Stimulated activated CD4-positive, alpha-beta T cell treated with anti-CD3 and anti-CD28 coated beads, Interleukin-1b, Interleukin-23, amount 100 ng/mL, for 4 hours (primary cell): Measurements from ENCODE around the gene TRIM71.
A peak's percentile ranks its signal among the peaks of the same experiment; 100 is the strongest.
"Not testable (repeated sequence)": the region's sequence is repeated elsewhere in the genome, so short reads cannot be mapped to it uniquely, and the experiment has no call there.

Source experiments
- DNase-seq, 2 donors: peaks; one replicate each; pipeline ENCODE4 v3.0.0-alpha.2; 2020; ENCODE audit warnings: low read depth in 2 of 2

Gene TRIM71

DNA sequence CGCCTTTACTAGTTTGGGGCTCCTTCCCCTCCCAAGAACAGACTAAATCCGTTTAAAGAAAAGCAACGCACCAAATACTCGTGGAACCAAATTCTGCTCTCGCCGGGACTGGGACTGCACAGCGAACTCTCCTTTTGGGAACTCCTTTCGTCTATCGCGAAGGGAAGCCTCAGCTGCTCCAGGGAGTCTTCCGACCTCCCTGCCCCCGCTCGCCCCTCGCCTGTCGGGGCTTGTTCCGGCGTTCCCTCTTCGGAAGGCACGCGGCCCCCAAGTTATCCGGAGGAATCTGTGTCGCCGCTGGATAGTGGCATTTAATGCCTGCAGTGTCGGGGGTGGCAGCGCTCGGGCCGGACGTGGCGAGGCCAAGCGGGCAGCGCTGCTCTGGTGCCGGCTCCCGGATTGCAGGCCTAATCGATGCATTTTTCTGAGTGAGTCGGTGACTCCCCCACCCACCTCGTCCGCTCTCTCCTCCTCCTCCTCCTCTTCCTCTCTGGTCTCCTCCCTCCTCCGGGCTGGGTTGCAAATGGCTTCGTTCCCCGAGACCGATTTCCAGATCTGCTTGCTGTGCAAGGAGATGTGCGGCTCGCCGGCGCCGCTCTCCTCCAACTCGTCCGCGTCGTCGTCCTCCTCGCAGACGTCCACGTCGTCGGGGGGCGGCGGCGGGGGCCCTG, at the start of gene TRIM71:
Gene TRIM71, plus strand, starts transcription at position 440 of the 671 bp plus-strand sequence. Its CDS starts 84 bp downstream, at position 524.
- DNase-seq = peak in 1 of 2 donors; percentile 7

DNA sequence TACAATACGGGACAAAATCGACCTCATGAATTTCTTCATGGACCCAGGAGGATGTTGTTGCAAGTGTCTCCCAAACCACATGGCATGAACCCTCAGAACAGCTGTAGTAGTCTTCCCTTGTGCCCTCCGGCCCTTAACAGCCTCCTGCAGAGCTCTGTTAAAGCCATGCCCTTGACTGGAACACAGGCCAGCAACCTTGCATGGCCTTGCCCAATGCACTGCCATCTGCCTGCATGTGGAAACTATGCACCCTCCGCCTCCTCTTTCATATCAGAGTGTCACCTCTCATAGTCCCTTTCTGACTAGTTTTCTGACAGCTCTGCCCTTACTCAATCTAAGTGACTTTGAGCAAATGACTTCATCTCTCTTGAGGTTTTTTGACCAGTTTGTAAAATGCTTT, 39.4 kb upstream of the TRIM71 start:
- DNase-seq = no peak

DNA sequence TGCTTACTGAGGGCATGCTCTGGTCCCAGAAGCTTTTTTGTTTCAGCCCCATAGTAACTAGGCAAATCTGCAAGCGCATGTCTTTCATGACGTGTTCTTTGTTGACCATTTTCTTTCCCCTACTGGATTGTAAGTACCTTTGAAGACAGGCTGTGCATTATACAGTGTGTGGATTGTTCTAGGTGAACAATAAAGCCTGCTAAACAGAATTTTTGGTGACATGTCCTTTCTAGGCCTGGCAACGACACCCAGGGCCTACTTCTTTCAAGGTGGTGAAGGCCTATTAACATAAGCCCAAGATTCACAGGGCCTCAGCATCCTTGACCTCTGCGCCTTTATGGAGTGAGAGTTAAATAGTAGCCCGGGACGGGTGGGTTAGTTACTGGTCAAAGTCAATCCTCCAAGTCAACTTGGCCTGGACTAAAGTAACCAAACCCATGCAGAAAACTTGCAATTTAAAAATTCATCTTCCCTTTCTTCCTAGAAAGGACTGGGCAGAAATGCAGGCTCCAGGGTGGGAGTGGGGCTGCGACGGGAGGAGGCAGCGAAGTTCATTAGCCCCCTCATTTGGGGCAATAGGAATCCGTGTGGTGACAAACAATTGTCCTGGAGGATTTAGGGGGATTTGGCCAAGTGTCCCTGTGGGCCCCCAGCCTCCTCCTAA, 37.6 kb upstream of the TRIM71 start:
- no peak for DNase-seq

DNA sequence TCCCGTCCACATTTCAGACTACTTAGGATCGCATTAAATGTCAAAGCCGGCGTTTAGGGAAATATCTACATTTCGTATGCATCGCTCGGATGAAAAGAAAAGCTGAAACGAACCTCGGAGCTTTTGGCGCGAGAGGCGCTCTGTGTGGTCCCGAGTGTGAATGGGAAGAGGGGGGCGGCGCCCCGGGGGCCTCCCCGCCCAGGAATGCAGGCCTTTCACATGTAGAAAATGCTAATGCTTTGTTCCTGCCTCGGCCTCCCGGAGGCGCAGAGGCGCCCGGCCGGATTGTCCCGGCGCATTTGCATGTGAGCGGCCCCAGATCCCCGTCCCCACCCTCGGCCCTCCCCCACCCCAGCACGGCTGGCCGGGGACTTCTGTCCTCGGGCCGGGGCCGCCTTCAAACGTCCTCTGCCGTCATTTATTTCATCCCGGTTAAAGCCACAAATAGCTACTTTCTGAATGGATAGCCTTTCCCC, 37.0 kb upstream of the TRIM71 start:
- peak in 1 of 2 donors; percentile 14 for DNase-seq

DNA sequence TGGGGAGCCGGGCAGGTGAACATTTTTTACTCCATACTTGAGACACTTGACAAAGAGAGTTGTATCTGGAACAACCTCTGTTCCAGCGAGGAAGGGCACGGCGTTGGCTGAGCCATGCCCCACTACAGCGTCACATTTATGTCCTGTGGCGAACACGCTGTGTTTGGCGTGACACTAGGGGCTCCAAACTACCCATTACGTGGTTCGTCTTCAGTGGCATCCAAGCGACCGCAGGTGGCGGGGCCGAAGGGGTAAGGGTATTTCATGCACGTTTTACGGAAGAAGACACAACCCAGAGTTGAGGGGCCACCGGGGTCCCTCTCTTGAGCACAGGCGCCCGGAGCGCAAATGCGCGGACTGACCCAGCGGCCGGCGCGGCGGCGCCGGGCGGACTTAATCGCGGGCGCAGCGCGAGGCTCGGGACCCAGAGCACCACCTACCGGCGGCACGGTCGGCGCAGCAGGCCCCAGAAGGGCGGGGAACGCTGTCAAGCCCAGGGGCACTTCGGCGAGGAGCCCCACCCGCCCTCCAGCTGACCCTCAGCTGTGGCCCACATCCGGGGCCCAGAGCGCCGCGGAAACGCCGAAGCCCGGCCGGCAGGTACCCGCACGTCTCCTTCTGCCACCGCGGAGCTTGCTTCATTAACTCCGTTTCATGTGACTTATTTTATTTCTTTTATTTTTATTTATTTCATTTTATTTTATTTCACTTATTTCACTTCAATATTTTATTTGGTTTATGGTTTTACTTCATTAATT, 36.4 kb upstream of the TRIM71 start:
- DNase-seq = peak; percentile 44 to 65

DNA sequence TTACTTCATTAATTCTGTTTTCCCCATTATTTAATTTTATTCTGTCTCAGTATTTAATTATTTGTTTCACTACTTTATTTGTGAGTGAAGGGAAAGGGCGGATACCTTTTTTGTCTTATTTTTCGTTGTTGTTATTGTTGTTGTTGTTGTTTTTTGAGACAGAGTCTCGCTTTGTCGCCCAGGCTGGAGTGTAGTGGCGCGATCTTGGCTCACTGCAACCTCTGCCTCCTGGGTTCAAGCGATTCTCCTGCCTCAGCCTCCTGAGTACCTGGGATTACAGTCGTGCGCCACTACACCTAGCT, 35.9 kb upstream of the TRIM71 start:
- DNase-seq = not testable (repeated sequence)

DNA sequence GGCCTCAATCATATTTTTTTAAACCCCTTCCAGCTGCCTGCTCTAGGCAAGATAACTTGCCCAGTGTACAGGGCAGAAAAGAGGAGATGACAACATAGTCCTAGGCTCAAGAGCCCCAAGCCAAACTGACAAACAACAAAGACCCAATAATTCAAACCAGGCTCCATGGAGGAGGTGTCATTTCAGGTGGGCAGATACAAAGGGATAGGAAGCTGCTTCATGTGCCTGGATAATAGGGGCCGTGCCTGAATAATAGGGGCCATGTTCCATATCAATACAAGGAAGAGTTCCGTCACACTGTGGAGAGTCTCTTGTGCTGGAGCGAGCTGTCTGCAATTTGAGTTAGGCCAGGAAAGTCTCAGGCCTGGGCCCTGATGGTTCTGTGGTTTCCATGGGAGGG, 35.4 kb upstream of the TRIM71 start:
- no peak for DNase-seq

DNA sequence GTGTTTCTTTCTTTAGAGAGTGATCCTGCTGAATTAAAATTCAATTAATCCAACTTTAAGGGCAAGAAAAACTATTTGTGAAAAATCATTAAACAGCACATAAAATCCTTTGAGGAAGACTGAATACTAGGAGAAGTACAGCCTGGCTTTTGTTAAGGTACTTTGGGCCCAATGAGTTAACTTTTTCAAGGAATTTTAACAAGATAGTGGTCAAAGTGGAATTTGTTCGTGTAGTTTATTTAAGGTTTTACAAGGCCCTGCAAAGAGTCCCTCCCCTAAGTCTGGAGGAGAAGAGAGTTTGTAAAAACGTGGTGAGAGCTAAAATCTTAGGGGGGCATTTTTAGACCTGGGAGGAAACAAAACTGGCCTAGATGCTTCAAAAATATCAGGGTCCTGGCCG, 26.0 kb upstream of the TRIM71 start:
- DNase-seq = no peak

DNA sequence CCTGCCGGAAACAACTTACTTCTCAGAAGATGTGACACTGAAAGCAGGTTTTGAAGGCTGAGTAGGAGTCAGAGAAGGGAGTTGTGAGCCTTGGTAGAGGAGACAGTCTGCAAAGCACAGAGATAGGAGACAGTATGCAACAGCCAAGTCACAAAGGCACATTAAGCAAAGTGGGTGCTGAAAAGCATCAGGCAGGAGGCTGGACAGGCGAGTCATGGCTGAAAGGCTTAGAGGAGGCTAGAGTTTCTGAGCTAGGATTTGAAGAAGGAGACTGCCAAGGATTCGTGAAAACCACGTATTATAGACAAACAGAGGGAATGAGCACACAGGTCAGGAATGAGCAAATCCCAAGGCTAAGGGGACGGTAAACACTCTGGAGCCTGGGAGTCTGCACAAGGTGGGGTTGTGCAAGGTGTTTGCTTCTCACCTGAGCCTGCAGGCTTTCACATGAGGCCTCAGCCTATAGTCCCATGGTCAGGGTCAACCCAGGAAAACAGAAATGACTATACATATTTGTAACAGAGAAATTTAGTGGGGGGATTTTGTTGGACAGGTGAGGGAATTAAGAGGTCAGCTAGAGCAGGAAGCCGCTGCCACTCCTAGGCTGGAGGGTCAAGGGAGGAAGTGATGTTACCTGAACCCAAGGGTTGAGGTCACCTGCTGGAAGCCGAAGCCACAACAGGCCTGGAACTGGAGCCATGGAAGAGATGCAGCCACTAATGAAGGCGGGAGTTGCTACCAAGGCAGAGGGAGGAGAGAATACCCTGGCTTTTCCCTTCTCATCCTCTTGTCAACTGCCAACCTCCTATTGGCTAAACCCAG, 23.1 kb upstream of the TRIM71 start:
- no peak for DNase-seq

DNA sequence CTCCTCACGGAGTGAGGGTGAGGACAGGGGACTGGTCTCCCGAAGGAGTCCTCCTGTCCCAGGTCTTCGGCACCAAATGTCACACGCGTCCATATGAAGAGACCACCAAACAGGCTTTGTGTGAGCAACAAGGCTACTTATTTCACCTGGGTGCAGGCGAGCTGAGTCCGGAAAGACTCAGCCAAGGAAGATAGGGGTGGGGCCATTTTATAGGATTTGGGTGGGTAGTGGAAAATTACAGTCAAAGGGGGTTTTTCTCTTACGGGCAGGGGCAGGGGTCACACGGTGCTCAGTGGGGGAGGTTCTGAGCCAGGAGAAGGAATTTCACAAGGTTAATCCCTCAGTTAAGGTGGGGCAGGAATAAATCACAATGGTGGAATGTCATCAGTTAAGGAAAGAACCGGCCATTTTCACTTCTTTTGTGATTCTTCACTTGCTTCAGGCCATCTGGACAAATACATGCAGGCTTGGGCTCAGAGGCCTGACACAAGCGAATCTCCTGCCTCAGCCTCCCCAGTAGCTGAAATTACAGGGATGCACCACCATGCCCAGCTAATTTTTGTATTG, 21.3 kb upstream of the TRIM71 start:
- not testable (repeated sequence) for DNase-seq

DNA sequence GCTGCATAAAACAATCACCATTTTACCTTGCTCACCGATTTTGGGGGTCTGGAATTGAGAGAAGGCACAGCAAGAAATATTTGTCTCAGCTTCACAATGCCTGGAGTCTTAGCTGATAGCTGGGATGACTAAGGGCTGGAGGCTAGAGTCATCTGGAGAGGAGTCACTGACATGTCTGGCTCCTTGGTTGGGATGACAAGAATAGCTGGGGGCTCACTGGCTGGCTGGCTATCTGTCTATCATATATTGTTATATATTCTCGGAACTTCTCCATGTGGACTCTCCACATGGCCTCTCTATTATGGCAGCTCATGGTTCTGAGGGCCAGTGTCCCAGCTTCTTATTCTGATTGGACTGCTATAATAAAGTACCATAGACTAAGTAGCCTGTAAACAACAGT, 20.0 kb upstream of the TRIM71 start:
- no peak for DNase-seq

DNA sequence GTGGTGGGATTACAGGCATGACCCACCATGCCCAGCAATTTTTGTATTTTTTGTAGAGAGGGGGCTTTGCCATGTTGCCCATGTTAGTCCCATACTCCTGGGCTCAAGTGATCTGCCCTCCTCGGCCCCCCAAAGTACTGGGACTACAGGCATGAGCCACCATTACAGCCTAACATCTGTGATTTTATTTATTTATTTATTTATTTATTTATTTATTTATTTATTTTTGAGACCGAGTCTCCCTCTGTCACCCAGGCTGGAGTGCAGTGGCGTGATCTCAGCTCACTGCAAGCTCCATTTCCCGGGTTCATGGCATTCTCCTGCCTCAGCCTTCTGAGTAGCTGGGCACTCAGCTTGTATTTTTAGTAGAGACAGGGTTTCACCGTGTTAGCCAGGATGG, 16.4 kb upstream of the TRIM71 start:
- not testable (repeated sequence) for DNase-seq

DNA sequence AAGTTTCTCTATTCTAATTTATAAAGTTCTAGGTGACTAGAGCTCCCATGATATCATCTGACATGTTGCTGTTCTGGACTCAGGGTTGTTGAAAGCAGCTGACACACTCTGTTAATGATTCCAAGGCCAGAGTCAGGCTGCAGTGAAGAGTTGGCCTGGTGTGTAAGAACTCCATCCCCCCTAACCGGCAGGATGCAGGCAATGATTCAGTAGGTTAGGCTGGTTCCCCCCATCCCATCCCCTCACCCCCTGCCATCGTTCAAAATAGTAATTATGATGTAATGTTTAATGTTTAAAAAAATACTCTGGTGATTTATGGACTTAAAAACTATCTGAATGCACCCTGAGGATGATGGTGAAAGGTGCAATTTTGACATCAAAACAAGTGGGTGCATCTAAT, 4.6 kb upstream of the TRIM71 start:
- DNase-seq = no peak

DNA sequence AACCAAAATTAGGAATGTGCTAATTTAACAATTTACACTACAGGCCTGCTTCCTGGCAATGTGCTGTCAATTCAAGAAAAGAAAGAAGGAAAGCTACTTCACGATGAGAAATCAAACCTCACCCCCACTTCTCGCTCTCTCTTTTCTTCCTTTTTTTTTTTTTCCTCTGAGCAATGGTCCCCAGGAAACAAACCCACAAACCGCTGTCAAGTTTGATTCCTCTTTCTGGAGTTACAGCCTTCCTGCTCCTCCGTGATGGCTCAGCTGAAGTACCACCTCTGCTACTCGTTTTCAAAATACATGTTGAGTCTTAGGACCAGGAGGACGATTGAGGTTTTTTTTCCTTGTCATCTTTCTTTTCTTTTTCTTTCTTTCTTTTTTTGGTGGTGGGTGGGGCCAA, 3.4 kb upstream of the TRIM71 start:
- DNase-seq = no peak

DNA sequence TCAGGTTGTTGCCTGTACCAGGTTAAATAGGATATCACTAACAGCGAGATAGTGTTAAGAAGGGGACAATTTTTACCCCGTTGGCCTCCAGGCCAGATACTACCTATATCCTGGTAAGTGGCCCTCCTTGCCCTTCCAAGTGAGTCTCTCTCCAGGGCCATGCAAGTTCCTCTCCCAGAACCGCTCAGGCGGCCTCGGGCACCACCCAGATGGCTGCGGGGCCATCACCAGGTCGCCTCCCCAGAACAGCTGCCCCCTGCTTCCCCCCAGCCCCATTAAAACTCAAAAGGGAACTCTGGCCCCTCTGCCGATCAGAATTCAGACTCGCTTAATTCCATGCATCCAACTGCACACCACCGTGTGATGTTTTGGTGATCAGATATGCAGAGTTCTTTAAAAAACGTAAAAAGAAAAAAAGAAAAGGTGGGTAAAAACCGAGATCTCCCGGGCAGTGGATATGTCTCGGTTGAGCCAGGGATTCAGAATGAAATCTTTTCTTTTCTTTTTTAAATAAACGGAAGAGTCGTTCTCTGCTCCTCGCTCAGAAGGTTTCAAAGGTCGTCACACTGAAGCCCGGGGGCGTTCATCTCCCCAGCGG, 1.9 kb upstream of the TRIM71 start:
- DNase-seq = no peak

DNA sequence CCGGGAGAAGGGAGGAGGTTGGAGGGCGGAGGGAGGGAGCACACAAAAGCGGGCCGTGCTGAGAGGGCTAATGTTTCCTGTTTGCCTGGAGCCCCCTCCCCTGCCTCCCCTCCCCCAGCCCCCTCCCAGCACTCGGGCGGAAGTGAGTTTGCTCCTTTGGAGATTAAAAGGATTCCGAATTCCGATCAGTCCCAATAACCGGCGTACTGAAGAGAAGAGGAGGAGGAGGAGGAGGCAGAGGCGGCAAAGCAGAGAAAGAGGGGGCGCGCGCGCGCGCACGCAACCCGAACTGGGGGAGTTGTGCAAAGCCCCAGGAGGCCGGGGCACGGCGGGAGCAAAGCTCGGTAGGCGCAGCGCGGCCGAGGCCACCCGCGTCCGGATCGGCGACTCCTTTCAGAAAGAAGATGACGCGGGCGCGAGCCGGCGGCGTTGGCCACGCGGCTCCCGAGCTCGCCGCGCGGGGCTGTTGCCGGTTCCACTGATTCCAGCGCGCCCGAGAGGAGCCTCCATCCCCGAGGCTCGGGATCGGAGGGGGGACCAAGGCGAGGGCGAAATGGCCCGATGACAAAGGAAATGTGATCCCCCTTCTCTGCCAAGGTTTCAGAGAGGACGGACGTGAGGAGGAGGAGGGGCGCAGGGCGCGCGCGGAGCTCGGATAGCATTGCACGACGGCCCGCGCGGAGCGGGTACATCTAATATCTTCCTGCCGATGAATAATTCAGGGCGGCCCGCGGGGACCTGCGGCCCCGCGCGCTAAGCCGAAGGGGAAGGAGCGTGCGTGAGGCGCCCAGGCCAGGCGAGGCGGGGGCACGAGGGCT, 1.1 kb upstream of the TRIM71 start:
- peak in 1 of 2 donors; percentile 18 for DNase-seq

DNA sequence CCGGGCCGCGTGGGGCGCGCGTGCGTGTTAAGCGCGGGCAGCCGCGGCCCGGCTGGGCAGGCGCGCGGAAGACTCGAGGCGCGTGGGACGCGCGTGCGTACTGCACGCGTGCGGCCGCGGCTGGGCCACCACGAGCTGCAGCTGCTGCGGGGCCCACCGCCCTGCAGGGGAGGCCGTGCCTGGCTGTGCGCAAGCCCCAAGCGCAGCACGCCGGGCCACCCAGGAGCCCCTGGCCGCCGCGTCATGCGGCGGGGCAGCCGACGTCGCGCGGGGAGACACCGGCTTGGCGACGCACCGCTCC, 590 bp upstream of the TRIM71 start:
- peak in 1 of 2 donors; percentile 9 for DNase-seq

DNA sequence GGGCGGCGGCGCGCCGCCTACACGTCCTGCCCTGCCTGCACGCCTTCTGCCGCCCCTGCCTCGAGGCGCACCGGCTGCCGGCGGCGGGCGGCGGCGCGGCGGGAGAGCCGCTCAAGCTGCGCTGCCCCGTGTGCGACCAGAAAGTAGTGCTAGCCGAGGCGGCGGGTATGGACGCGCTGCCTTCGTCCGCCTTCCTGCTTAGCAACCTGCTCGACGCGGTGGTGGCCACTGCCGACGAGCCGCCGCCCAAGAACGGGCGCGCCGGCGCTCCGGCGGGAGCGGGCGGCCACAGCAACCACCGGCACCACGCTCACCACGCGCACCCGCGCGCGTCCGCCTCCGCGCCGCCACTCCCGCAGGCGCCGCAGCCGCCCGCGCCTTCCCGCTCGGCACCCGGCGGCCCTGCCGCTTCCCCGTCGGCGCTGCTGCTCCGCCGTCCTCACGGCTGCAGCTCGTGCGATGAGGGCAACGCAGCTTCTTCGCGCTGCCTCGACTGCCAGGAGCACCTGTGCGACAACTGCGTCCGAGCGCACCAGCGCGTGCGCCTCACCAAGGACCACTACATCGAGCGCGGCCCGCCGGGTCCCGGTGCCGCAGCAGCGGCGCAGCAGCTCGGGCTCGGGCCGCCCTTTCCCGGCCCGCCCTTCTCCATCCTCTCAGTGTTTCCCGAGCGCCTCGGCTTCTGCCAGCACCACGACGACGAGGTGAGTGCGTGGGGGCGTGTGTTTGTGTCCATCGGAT, 602 bp downstream of the TRIM71 start:
- DNase-seq = peak in 1 of 2 donors; percentile 7

DNA sequence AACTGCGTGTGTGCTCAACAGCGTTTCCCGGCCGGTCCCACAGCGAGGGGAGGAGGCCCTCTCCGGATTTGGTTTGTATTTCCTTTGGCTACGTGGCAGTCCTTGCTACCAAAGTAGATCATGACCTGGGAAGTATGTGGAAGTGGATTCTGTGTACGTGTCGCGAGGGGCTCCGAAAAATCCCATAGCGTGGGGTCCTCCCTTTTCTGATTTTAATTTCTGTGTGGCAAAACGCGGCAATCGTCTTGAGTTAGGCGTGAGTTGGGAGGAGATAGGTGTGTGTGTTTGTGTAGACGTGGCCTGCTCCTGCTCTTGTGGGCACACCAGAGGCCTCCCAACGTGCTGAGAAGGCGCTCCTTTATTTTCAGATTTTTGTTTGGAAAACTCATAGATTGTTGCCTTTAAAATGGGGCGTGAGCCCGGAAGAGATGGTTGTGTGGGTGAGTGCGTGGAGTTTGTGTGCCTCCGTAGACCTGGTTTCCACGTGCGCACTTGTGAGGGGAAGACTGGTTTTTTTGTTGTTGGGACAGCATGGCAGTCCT, 1.2 kb downstream of the TRIM71 start:
- DNase-seq = no peak
